ENCODE measurements around the gene AUTS2.

DNA sequence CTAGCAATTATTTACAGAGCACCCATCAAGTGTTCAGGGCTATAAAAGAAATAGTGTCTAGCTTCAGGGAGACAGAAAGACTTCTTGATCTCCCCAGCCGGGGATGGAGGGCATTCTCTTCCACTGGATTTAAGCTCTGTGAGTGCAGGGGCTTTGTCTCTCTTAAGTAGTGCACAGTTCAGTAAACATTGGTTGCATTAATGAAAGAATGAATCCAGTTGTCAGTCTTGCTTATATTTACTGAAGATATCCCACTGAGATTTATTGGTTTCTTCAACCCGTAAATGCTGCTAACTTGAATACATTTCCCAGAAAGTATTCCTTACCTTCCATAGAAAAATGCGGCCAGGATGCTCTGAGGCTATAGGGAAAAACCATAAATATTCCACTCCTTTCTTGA is 41.9 kb downstream of the AUTS2 start:
- no peak for TF ChIP-seq POLR2A (IDR thresholded peaks at IDR 0.05; ENCODE audit: low read depth, low read length)
- TF ChIP-seq TAF1 (IDR thresholded peaks at IDR 0.05; ENCODE audit: borderline replicate concordance, low read depth, low read length): no peak
